GM10266 (cell line): Measurements from ENCODE around the gene TUBB2A.

Source experiments
- DNase-seq: peaks from one replicate; pipeline ENCODE4 v3.0.0; 2012; ENCODE audit errors: extremely low spot score
- CTCF ChIP-seq: IDR thresholded peaks from 2 replicates; pipeline ENCODE4 v1.5.1; 2012; ENCODE audit warnings: mild to moderate bottlenecking, low read depth; ENCODE audit not compliant: control insufficient read depth, insufficient read depth; ENCODE audit errors: missing control alignments

Gene TUBB2A

GRCh38 chr6:3152689-3153088, 4.7 kb downstream of the TUBB2A start:
- no peak for TF ChIP-seq CTCF
- DNase-seq = no peak

GRCh38 chr6:3151691-3152090, 5.7 kb downstream of the TUBB2A start:
- no peak for TF ChIP-seq CTCF
- DNase-seq = no peak

- no peak for DNase-seq
- TF ChIP-seq CTCF = no peak
Observed at GRCh38 chr6:3147914-3148757, 9.2 kb downstream of the TUBB2A start.

GRCh38 chr6:3144571-3144970, 12.8 kb downstream of the TUBB2A start:
- no peak for TF ChIP-seq CTCF
- no peak for DNase-seq

GRCh38 chr6:3143158-3143557, 14.2 kb downstream of the TUBB2A start:
- DNase-seq = no peak
- no peak for TF ChIP-seq CTCF

- no peak for DNase-seq
- TF ChIP-seq CTCF = no peak
Observed at GRCh38 chr6:3142536-3142935, 14.8 kb downstream of the TUBB2A start.

- no peak for TF ChIP-seq CTCF
Observed at GRCh38 chr6:3140201-3140600, 17.1 kb downstream of the TUBB2A start.

More at GRCh38 chr6:3140201-3140600, 17.1 kb downstream of the TUBB2A start:
- no peak for DNase-seq
